Activated CD4-positive, alpha-beta T cell treated with anti-CD3 and anti-CD28 coated beads, Interleukin-10, Interleukin-2, amounts not matched to agents 100 ng/mL and 50 ng/mL, durations not matched to agents 16 hours and 8 hours (primary cell): ENCODE data around the gene ZNF417.
"Not testable (repeated sequence)": the region's sequence is repeated elsewhere in the genome, so short reads cannot be mapped to it uniquely, and the experiment has no call there.

Experiments used
- DNase-seq: peaks from one replicate; pipeline ENCODE4 v3.0.0-alpha.2; 2020

ZNF417 gene

DNA sequence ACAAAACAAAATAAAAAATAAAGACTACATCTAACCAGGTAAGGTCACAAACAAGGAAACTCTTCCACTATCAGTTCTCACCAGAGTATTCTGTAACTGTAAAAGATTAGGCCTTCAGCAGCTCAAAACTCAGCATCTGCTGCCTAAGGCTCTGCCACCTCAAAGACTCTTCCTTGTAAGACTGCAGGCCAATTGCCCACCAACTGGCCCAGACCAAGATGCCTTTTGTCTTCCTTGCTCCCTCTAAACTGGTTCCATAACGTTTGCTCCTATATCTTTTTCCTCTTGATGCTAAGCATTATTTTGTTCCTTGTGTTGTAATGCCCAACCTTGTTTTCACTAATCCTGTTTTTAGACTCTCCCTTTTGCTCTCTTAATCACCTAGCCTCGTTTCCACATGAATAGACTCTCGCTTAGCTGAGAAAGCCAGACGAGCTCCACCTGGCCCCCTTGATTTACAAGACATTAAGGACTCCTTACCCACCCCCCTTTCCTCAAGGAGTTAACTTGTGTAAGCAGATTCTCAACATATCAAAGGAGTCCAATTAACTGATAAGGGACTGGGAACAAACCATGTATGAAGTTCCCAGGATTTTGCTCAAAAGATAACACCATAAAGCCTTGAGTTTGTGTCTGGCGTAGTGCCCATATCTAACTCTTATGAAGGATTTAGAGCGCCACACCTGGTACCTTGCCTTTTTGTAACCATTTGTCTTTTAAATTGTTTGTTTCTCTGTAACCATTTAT lies 29.0 kb downstream of the ZNF417 start:
- no peak for DNase-seq

DNA sequence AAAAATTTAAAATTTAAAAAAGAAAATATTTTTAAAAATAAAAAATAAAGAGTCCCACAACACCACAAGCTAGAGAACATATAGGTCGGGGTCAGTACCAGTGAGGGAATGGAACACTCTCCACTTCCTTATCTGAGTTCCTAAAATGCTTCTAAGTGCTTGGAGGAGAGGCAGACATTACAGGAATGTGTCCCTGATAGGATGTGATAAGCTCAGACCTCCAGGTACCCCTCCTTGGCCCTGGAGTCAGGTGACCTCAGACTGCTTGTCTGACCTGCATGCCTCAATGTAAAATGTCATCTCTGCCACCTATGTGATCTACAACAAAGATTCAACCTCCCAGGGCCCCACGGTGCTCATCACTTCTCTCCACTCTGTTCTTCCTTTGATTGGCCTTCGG lies 30.3 kb downstream of the ZNF417 start:
- DNase-seq: no peak

DNA sequence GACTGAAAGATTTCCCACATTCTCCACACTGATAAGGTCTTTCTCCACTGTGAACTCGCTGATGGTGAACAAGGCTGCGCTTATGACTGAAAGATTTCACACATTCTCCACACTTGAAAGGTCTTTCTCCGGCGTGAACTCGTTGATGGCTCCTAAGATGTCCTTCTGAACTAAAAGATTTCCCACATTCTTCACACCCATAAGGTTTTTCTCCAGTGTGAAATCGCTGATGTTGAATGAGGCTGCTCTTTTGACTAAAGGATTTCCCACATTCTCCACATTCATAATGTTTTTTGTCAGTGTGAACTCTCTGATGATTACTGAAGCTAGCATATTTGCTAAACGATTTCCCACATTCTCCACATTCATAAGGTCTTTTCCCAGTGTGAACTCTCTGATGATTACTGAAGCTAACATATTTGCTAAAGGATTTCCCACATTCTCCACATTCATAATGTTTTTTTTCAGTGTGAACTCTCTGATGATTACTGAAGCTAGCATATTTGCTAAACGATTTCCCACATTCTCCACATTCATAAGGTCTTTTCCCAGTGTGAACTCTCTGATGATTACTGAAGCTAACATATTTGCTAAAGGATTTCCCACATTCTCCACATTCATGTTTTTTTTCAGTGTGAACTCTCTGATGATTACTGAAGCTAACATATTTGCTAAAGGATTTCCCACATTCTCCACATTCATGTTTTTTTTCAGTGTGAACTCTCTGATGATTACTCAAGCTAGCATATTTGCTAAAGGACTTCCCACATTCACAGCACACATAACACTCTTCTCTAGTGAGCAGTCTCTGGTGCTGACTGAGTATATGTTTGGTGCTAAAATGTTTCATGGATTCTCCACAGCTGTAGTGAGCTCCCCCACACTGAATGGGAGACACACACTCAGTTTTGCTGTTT lies 42.3 kb downstream of the ZNF417 start:
- DNase-seq: not testable (repeated sequence)

DNA sequence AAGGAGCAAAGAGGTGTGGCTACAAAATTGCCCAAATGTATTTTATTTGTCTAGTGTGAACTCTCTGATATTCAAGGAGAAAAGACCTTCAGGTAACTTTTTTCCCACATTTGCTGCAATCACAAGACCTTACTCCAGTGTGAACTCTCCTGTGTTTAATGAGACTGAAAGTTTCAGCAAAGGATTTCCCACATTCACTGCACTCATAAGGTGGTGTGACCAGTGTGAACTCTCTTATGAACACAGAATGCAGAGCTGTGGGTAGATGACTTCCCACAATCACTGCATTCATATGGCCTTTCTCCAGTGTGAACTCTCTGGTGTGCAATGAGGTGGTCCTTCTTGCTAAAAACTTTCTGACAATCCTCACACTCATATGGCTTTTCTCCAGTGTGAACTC lies 43.9 kb downstream of the ZNF417 start:
- DNase-seq: no peak

DNA sequence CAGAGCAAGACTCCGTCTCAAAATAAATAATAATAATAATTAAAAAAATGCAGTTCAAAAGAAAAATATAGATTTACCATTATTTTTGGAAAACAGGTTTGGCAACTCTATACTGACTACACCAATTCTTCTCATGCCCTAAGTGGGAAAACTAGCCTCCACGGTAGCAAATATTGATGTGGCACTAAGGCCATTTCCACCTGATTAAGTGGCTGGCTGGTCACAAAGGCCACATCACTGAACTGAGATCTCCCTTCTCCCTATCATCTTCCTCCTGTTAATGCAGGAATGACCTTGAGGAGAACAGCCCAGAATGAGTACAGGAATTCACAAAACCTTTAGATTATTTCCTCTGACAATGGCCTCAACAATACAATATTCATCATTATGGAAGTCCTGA lies 46.2 kb downstream of the ZNF417 start:
- DNase-seq: no peak

DNA sequence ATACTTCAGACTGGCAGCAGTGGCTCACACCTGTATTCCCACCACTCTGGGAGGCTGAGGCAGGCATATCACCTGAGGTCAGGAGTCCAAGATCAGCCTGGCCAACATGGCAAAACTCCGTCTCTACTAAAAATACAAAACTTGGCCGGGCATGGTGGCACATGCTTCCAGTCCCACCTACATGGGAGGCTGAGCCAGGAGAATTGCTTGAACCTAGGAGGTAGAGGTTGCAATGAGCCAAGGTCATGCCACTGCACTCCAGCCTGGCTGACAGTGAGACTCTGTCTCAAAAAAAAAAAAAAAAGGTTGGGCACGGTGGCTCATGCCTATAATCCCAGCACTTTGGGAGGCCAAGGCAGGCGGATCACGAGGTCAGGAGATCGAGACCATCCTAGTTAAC lies 46.7 kb downstream of the ZNF417 start:
- not testable (repeated sequence) for DNase-seq

DNA sequence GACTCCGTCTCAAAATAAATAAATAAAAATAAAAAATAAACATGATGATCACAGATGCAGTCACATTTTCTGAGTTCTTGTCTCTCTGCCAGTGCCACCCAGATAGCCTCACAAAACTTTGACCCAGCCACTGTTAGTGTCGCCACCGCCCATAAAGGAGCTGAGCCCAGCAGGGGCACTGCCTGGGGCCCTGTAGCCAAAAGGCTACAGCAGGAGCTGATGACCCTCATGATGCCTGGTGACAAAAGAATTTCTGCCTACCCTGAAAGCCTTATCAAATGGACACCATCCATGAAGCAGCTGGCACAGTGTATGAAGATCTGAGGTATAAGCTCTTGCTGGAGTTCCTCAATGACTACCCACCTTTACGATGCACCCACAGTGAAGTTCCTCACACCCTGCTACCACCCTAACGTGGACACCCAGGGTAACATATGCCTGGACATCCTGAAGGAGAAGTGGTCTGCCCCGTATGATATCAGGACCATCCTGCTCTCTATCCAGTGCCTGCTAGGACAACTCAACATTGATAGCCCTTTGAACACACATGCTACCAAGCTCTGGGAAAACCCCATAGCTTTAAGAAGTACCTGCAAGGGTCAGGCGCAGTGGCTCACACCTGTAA lies 48.4 kb downstream of the ZNF417 start:
- no peak for DNase-seq
